Subcutaneous preadipocyte (primary cell): ENCODE results near the gene RPL19. TPM values are rescaled to one million over a fixed set of nuclear protein-coding genes. Genes with fewer than 3 reads are reported as not detected.

ENCODE experiments used
- total RNA-seq: library from RNA; depleted of rRNA; stranded (reverse); fragments of >200 nt; gene quantifications from 2 replicates; pipeline ENCODE4 v1.2.3, GENCODE V29; 2012

Gene RPL19
- 1,190 and 2,228 TPM in 2 replicates for total RNA-seq

GRCh38 chr17:39200070-39200879 is at the start of gene RPL19:
Gene RPL19 (plus strand): TSS chr17:39200283. CDS start chr17:39200345, 62 bp downstream.

GRCh38 chr17:39151150-39151942 is 48.7 kb upstream of the RPL19 start, which contains the start of gene PLXDC1:
Gene PLXDC1 (minus strand): TSS chr17:39151637. CDS start chr17:39151437, 200 bp downstream.

GRCh38 chr17:39165841-39166349 is 34.2 kb upstream of the RPL19 start, which contains the start of gene ARL5C:
Gene ARL5C (minus strand): TSS chr17:39166161. CDS start chr17:39165760, 401 bp downstream.

GRCh38 chr17:39197380-39198185 is 2.5 kb upstream of the RPL19 start, which contains the start of gene CACNB1:
Gene CACNB1 (minus strand): TSS chr17:39197669. CDS start chr17:39197495, 174 bp downstream.

GRCh38 chr17:39225308-39225958 is 25.4 kb downstream of the RPL19 start, which contains the start of gene STAC2:
Gene STAC2 (minus strand): TSS chr17:39225945. CDS start chr17:39225502, 443 bp downstream.

Other genes with a start within 250 kb of the RPL19 start
- not detected in 2 replicates for gene FBXO47, start 232.9 kb upstream of the RPL19 start, total RNA-seq
- under 0.01 and 0.73 TPM in 2 replicates for gene PLXDC1, start 48.6 kb upstream of the RPL19 start, total RNA-seq
- gene ARL5C, start 34.1 kb upstream of the RPL19 start, total RNA-seq, result not detected in 2 replicates
- 8.8 and 9.0 TPM in 2 replicates for gene CACNB1, start 2.6 kb upstream of the RPL19 start, total RNA-seq
- gene STAC2, start 25.7 kb downstream of the RPL19 start, total RNA-seq, result under 0.01 and 0.20 TPM in 2 replicates
- 8.5 and 10.4 TPM in 2 replicates for gene FBXL20, start 201.3 kb downstream of the RPL19 start, total RNA-seq